Measurements from ENCODE around the gene BCL7C.

BCL7C gene

DNA sequence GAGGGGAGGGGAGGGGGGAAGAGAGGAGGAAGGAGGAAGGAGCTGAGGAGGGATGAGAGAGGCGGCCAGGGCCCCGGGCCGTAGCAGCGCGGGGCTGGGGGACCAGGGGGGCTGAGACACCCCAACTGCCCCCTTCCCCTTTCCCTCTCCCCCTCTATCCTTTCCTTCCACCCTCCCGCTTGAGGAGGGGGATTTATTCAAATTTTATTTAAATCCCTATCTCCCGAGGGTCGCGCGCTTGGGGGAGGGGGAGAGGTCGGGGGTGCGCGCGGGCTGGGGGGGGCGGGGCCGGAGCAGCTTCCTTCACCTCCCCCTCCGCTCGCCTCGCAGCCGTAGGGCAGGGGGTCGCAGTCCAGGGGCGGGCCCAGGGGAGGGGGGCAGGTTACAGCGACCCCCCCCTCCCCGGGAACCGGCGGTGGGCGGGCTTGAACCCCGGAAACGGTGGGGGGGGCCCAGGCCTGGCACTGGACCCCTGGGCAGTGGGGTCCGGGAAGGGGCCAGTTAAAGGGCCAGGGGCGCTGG lies 29.7 kb upstream of the BCL7C start, which contains the start of gene FBXL19:
TSS of gene FBXL19 (plus strand) at position 19 of the 522 bp plus-strand sequence. CDS start 2,183 bp downstream, outside the sequence.
- Histone ChIP-seq H3K36me3 (ENCODE audit: insufficient read depth) (no peaks in the 10 kb centered on the region), H3K4me1 (ENCODE audit: low read depth, poor library complexity, severe bottlenecking) (peaks cover 3% of the 10 kb centered on the region), H3K4me3 (IDR thresholded peaks at IDR 0.05; ENCODE audit: insufficient read depth, low read depth, low read length) (no peak within 1 kb of the TSS), H3K79me2 (ENCODE audit: insufficient read depth, low read depth) (no peaks in the 10 kb centered on the region), H3K4me2 (peak within 1 kb of the TSS; percentile 0; the same call in 1 of the 2 replicates), H2AFZ (ENCODE audit: low read depth) (peak within 1 kb of the TSS; percentile 53), H3K27me3 (ENCODE audit: insufficient read depth, low read depth) (no peaks in the 10 kb centered on the region), H3K27ac (peak within 1 kb of the TSS; percentile 87), H4K20me1 (ENCODE audit: insufficient read depth) (no peaks in the 10 kb centered on the region), H3K9ac (peak within 1 kb of the TSS; percentile 94)
- TF ChIP-seq, protein P1, sequence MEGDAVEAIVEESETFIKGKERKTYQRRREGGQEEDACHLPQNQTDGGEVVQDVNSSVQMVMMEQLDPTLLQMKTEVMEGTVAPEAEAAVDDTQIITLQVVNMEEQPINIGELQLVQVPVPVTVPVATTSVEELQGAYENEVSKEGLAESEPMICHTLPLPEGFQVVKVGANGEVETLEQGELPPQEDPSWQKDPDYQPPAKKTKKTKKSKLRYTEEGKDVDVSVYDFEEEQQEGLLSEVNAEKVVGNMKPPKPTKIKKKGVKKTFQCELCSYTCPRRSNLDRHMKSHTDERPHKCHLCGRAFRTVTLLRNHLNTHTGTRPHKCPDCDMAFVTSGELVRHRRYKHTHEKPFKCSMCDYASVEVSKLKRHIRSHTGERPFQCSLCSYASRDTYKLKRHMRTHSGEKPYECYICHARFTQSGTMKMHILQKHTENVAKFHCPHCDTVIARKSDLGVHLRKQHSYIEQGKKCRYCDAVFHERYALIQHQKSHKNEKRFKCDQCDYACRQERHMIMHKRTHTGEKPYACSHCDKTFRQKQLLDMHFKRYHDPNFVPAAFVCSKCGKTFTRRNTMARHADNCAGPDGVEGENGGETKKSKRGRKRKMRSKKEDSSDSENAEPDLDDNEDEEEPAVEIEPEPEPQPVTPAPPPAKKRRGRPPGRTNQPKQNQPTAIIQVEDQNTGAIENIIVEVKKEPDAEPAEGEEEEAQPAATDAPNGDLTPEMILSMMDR (conservative IDR thresholded peaks at IDR 0.05; ENCODE audit: low read depth, low read length): no peak

GRCh38 chr16:30922960-30923535 lies 29.2 kb upstream of the BCL7C start:
- Histone ChIP-seq H3K79me2 (ENCODE audit: insufficient read depth, low read depth) (no peaks in the 10 kb centered on the region), H3K9ac (peak overlapping the region; percentile 94), H3K27me3 (ENCODE audit: insufficient read depth, low read depth) (no peaks in the 10 kb centered on the region), H2AFZ (ENCODE audit: low read depth) (peak overlapping the region; percentile 53), H4K20me1 (ENCODE audit: insufficient read depth) (no peaks in the 10 kb centered on the region), H3K4me3 (IDR thresholded peaks at IDR 0.05; ENCODE audit: insufficient read depth, low read depth, low read length) (no peak overlapping the region), H3K36me3 (ENCODE audit: insufficient read depth) (no peaks in the 10 kb centered on the region), H3K4me2 (peak overlapping the region; percentile 0; the same call in 1 of the 2 replicates), H3K27ac (peak overlapping the region; percentile 87), H3K4me1 (ENCODE audit: low read depth, poor library complexity, severe bottlenecking) (peaks cover 3% of the 10 kb centered on the region)
- TF ChIP-seq, protein P1 (conservative IDR thresholded peaks at IDR 0.05; ENCODE audit: low read depth, low read length): no peak

DNA sequence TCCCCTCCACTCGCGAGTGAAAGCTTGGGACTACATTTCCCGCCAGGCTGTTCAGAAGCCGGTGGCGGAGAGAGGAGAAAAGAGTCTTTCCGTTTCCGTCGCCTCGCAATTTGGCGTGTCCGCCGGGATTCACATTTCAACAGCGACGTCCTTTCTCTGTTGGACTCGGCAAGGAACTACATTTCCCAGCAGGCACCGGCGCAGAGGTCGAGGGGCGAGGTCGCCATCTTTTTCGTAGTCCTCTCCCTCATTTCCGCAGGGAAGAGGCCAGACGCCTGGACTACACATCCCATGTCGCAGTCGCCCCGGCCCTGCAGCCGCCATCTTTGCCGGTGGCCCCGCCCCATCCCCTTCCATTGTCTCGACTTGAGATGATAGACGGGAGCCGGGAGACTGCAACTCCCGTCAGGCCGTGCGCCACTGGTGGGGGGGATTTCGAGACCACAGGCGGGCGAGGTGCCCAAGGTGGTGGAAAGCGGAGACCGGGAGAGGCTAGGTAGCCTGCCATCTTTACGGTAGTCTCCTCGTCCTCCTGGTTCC lies 28.6 kb upstream of the BCL7C start:
- TF ChIP-seq, protein P1 (conservative IDR thresholded peaks at IDR 0.05; ENCODE audit: low read depth, low read length): no peak
- no peak overlapping the region for H3K4me3 ChIP-seq (IDR thresholded peaks at IDR 0.05; ENCODE audit: insufficient read depth, low read depth, low read length)
- H3K4me1 ChIP-seq (ENCODE audit: low read depth, poor library complexity, severe bottlenecking): peaks cover 3% of the 10 kb centered on the region
- H3K36me3 ChIP-seq (ENCODE audit: insufficient read depth): no peaks in the 10 kb centered on the region
- H3K4me2 ChIP-seq: peak overlapping the region; percentile 59; the same call in 1 of the 2 replicates
- H4K20me1 ChIP-seq (ENCODE audit: insufficient read depth): no peaks in the 10 kb centered on the region
- peak overlapping the region; percentile 61 for H2AFZ ChIP-seq (ENCODE audit: low read depth)
- H3K27me3 ChIP-seq (ENCODE audit: insufficient read depth, low read depth): no peaks in the 10 kb centered on the region
- H3K79me2 ChIP-seq (ENCODE audit: insufficient read depth, low read depth): no peaks in the 10 kb centered on the region
- H3K9ac ChIP-seq: peak overlapping the region; percentile 94
- peak overlapping the region; percentile 87 for H3K27ac ChIP-seq

GRCh38 chr16:30921748-30922419 lies 28.0 kb upstream of the BCL7C start:
- TF ChIP-seq, protein P1 (conservative IDR thresholded peaks at IDR 0.05; ENCODE audit: low read depth, low read length): peak; percentile 98
- H3K9ac ChIP-seq: peak overlapping the region; percentile 30; the same call in 1 of the 2 replicates
- peaks cover 3% of the 10 kb centered on the region for H3K4me1 ChIP-seq (ENCODE audit: low read depth, poor library complexity, severe bottlenecking)
- no peaks in the 10 kb centered on the region for H3K27me3 ChIP-seq (ENCODE audit: insufficient read depth, low read depth)
- H3K4me3 ChIP-seq (IDR thresholded peaks at IDR 0.05; ENCODE audit: insufficient read depth, low read depth, low read length): no peak overlapping the region
- peak overlapping the region; percentile 59 for H3K4me2 ChIP-seq
- no peaks in the 10 kb centered on the region for H3K36me3 ChIP-seq (ENCODE audit: insufficient read depth)
- peak overlapping the region; percentile 22; the same call in 1 of the 2 replicates for H3K27ac ChIP-seq
- H3K79me2 ChIP-seq (ENCODE audit: insufficient read depth, low read depth): no peaks in the 10 kb centered on the region
- no peaks in the 10 kb centered on the region for H4K20me1 ChIP-seq (ENCODE audit: insufficient read depth)
- peak overlapping the region; percentile 61 for H2AFZ ChIP-seq (ENCODE audit: low read depth)
